Astrocyte of the spinal cord (primary cell): ENCODE measurements around the gene SRGAP3.

ENCODE experiments used
- DNase-seq: peaks from one replicate; pipeline ENCODE4 v3.0.0; 2011; ENCODE audit warnings: low read depth, low spot score
- H3K4me3 ChIP-seq: 2 replicates; pipeline ENCODE4 v1.5.1; 2011; ENCODE audit warnings: low read depth, mild to moderate bottlenecking, low read length, moderate library complexity
- CTCF ChIP-seq: IDR thresholded peaks from 2 replicates; pipeline ENCODE4 v1.5.1; 2012; ENCODE audit warnings: low read depth, mild to moderate bottlenecking, low read length, inconsistent platforms
- in situ Hi-C: cut with HindIII; loops from 2 replicates; pipeline ENCODE4 v1.10.0; 2017; ENCODE audit warnings: low sequenced_read_pairs

The SRGAP3 gene

GRCh38 chr3:9169956-9170850 lies 79.2 kb downstream of the SRGAP3 start:
- DNase-seq, result no peak
- H3K4me3 ChIP-seq, result no peak overlapping the region
- in situ Hi-C loops, result no loop called here
- TF ChIP-seq CTCF, result no peak

GRCh38 chr3:9169326-9169725 lies 80.1 kb downstream of the SRGAP3 start:
- no peak for DNase-seq
- in situ Hi-C loops, result no loop called here
- TF ChIP-seq CTCF, result no peak
- no peak overlapping the region for H3K4me3 ChIP-seq

GRCh38 chr3:9168241-9168741 lies 81.2 kb downstream of the SRGAP3 start:
- in situ Hi-C loops, result no loop called here
- no peak for TF ChIP-seq CTCF
- no peak overlapping the region for H3K4me3 ChIP-seq
- DNase-seq, result no peak

- DNase-seq, result no peak
- no peak for TF ChIP-seq CTCF
- no peak overlapping the region for H3K4me3 ChIP-seq
These were observed 82.2 kb downstream of the SRGAP3 start for GRCh38 chr3:9167222-9167621.

GRCh38 chr3:9165421-9165820 lies 84.0 kb downstream of the SRGAP3 start:
- in situ Hi-C loops, result no loop called here
- TF ChIP-seq CTCF, result no peak
- H3K4me3 ChIP-seq, result no peak overlapping the region
- no peak for DNase-seq

More at GRCh38 chr3:9167222-9167621, 82.2 kb downstream of the SRGAP3 start:
- in situ Hi-C loops, result no loop called here

GRCh38 chr3:9163289-9163688 lies 86.2 kb downstream of the SRGAP3 start:
- no peak for TF ChIP-seq CTCF
- H3K4me3 ChIP-seq, result no peak overlapping the region
- no peak for DNase-seq
- in situ Hi-C loops, result no loop called here
